Calu3 (cell line): ENCODE measurements around the gene STIL. TPM values are rescaled to one million over a fixed set of nuclear protein-coding genes. Genes with fewer than 3 reads are reported as not detected.
A peak's percentile ranks its signal among the peaks of the same experiment; 100 is the strongest.

Experiments used
- BruUV-seq: library from RNA; stranded (reverse); fragments of 400-500 nt; replicated peaks from 2 replicates; lab custom pipeline; 2021; lab: Mats Ljungman, UMichigan
- CTCF ChIA-PET: fragments of 300-600 bp; sonication (Branson Sonifier 250); formaldehyde crosslinking; loops from one replicate; lab custom pipeline; 2022; ENCODE audit warnings: antibody characterized with exemption; lab: Charles Lee
- DNase-seq: peaks from one replicate; pipeline ENCODE4 v3.0.0; 2022
- H3K27ac Mint-ChIP-seq: one replicate; pipeline ENCODE4 v1.8.0; 2022; ENCODE audit warnings: mixed read lengths; ENCODE audit not compliant: unreplicated experiment
- H3K27me3 Mint-ChIP-seq: one replicate; pipeline ENCODE4 v1.8.0; 2022; ENCODE audit warnings: mixed read lengths; ENCODE audit not compliant: unreplicated experiment
- H3K36me3 Mint-ChIP-seq: one replicate; pipeline ENCODE4 v1.8.0; 2022; ENCODE audit warnings: mild to moderate bottlenecking, moderate library complexity, mixed read lengths; ENCODE audit not compliant: insufficient read depth, unreplicated experiment
- H3K4me1 Mint-ChIP-seq: one replicate; pipeline ENCODE4 v1.8.0; 2022; ENCODE audit warnings: mild to moderate bottlenecking, low read depth, mixed read lengths; ENCODE audit not compliant: unreplicated experiment
- H3K4me3 Mint-ChIP-seq: one replicate; pipeline ENCODE4 v1.8.0; 2022; ENCODE audit warnings: mild to moderate bottlenecking, low read depth, moderate library complexity, mixed read lengths; ENCODE audit not compliant: unreplicated experiment
- H3K9me3 Mint-ChIP-seq: one replicate; pipeline ENCODE4 v1.8.0; 2022; ENCODE audit warnings: low read depth, mixed read lengths; ENCODE audit not compliant: unreplicated experiment
- intact Hi-C: fragments of 100-400 bp; cut with micrococcal nuclease; formaldehyde crosslinking; loops from one replicate; pipeline ENCODE4 v1.10.0; 2022; ENCODE audit not compliant: unreplicated experiment
- total RNA-seq: library from RNA; stranded (reverse); gene quantifications from 2 replicates; pipeline ENCODE4 v1.2.3, GENCODE V29; 2022
- TF ChIP-seq, protein P1 (sequence below): fragments of 200-600 bp; IDR thresholded peaks from one replicate; pipeline ENCODE4 v1.8.0; 2022; ENCODE audit warnings: antibody characterized with exemption; ENCODE audit not compliant: unreplicated experiment

The STIL gene
- total RNA-seq, 1 experiment from 2014 or later: 62.4 TPM

DNA sequence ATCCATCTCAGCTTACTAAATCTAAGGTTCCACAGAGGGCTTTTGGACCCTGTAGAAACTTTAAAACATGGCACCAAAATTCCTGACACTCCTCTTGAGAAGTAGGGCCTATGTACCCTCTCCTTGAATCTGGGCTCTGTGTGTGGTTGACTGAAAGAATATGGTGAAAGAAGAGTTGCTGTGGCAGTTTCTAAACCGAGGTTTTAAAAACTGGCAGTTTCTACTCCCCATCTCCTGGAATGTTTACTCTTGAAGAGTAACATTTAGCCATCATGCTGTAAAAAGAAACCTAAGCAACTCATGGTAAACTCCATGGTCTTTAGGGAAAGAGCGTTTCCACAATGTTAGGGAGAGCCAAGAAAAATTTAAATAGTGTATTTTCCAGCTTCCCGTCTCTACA lies 15.0 kb upstream of the STIL start:
- intact Hi-C loops: loop anchor here (10.0 kb wide), 1 partner anchor 1644 kb away; the partner anchor contains the start of genes GPBP1L1 and TMEM69
- TF ChIP-seq, protein P1, sequence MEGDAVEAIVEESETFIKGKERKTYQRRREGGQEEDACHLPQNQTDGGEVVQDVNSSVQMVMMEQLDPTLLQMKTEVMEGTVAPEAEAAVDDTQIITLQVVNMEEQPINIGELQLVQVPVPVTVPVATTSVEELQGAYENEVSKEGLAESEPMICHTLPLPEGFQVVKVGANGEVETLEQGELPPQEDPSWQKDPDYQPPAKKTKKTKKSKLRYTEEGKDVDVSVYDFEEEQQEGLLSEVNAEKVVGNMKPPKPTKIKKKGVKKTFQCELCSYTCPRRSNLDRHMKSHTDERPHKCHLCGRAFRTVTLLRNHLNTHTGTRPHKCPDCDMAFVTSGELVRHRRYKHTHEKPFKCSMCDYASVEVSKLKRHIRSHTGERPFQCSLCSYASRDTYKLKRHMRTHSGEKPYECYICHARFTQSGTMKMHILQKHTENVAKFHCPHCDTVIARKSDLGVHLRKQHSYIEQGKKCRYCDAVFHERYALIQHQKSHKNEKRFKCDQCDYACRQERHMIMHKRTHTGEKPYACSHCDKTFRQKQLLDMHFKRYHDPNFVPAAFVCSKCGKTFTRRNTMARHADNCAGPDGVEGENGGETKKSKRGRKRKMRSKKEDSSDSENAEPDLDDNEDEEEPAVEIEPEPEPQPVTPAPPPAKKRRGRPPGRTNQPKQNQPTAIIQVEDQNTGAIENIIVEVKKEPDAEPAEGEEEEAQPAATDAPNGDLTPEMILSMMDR: no peak
- Mint-ChIP-seq H3K4me3 (no peak overlapping the region), H3K27me3 (no peaks in the 10 kb centered on the region), H3K27ac (no peak overlapping the region), H3K4me1 (peaks cover 8% of the 10 kb centered on the region), H3K36me3 (peaks cover 16% of the 10 kb centered on the region), H3K9me3 (no peaks in the 10 kb centered on the region)
- BruUV-seq: no TSS peak
- DNase-seq: no peak
- CTCF ChIA-PET: interaction anchor here (0.6 kb wide), 1 partner anchor 54 kb away, joined by 3 read pairs; no protein-coding TSS in a partner anchor

DNA sequence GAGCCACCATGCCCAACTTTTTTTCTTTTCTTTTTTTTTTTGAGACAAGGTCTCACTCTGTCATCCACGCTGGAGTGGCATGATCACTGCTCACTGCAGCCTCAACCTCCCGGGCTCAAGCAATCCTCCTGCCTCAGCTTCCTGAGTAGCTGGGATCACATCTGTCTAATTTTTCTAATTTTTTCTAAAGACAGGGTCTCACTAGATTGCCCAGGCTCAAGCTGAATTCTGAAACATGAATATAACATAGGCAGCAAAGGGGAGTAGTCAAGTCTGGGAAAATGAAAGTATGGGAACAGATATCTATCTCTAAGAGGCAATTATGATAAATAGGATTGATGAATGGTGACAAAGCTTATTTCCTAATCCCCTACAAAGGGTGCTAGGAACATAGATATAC lies 12.3 kb upstream of the STIL start:
- CTCF ChIA-PET: interaction anchor here (0.6 to 1.4 kb wide), 2 partner anchors 12 to 1347 kb away, joined by 5 to 6 read pairs; partner anchors contain the start of gene STIL
- no peak for DNase-seq
- peaks cover 16% of the 10 kb centered on the region for H3K4me1 Mint-ChIP-seq
- TF ChIP-seq, protein P1: no peak
- peak overlapping the region; percentile 94 for H3K27ac Mint-ChIP-seq
- no peaks in the 10 kb centered on the region for H3K27me3 Mint-ChIP-seq
- no peaks in the 10 kb centered on the region for H3K9me3 Mint-ChIP-seq
- peaks cover 22% of the 10 kb centered on the region for H3K36me3 Mint-ChIP-seq
- no peak overlapping the region for H3K4me3 Mint-ChIP-seq
- intact Hi-C loops: loop anchor here (10.0 kb wide), 1 partner anchor 1641 kb away; the partner anchor contains the start of genes GPBP1L1 and TMEM69
- no TSS peak for BruUV-seq

DNA sequence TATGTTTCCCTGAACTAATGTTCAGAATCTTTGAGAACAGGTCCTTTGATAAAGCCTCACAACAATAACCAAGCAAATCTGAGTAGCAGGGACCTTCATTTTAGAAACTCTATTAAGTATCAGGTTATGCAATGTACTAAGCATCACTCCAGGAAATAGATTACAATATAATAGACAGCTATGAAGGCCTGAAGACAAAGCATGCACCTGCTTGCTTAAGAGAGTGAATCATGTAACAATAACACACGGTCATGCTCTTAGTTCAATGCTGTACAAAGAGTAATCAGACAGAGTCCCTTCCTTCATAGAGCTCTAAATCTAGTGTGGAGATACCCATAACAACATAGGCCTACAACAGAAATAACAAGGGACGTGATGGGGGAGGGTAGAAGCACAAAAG lies 11.6 kb upstream of the STIL start:
- H3K27ac Mint-ChIP-seq: peak overlapping the region; percentile 94
- H3K4me1 Mint-ChIP-seq: peaks cover 16% of the 10 kb centered on the region
- intact Hi-C loops: loop anchor here (10.0 kb wide), 1 partner anchor 1641 kb away; the partner anchor contains the start of genes GPBP1L1 and TMEM69
- CTCF ChIA-PET: interaction anchor here (0.5 to 1.8 kb wide), 4 partner anchors 8 to 1346 kb away, joined by 4 to 6 read pairs (median 6); partner anchors contain the start of genes CMPK1 and STIL
- no peaks in the 10 kb centered on the region for H3K9me3 Mint-ChIP-seq
- TF ChIP-seq, protein P1: no peak
- DNase-seq: peak; percentile 39
- no peak overlapping the region for H3K4me3 Mint-ChIP-seq
- BruUV-seq: no TSS peak
- no peaks in the 10 kb centered on the region for H3K27me3 Mint-ChIP-seq
- peaks cover 22% of the 10 kb centered on the region for H3K36me3 Mint-ChIP-seq

DNA sequence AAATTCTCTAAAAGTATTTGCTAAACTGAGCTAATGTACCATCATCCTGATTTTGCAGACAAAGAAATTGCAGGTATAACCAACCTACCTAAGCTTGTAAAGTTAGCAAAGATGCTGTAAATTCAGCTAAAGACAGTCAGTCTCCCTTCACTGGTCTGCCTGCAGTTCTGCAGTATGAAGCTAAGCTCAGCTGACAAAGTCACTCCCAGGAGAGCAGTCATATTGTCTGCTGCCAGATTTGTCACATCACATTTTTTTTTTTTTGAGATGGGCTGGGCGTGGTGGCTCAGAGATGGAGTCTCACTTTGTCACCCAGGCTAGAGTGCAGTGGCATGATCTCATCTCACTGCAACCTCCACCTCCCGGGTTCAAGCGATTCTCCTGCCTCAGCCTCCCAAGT lies 10.7 kb upstream of the STIL start:
- Mint-ChIP-seq H3K9me3 (no peaks in the 10 kb centered on the region), H3K27ac (peak overlapping the region; percentile 94), H3K4me1 (peaks cover 16% of the 10 kb centered on the region), H3K4me3 (no peak overlapping the region), H3K36me3 (peaks cover 22% of the 10 kb centered on the region), H3K27me3 (no peaks in the 10 kb centered on the region)
- CTCF ChIA-PET: interaction anchor here (1.0 to 1.8 kb wide), 5 partner anchors 9 to 135 kb away, joined by 5 to 10 read pairs (median 6); partner anchors contain the start of genes CMPK1, PDZK1IP1 and STIL
- DNase-seq: no peak
- no TSS peak for BruUV-seq
- intact Hi-C loops: loop anchor here (10.0 kb wide), 1 partner anchor 1640 kb away; the partner anchor contains the start of genes GPBP1L1 and TMEM69
- TF ChIP-seq, protein P1: no peak
